CD14-positive monocyte (primary cell): ENCODE results near the gene MRPL48. TPM values are rescaled to one million over a fixed set of nuclear protein-coding genes. Genes with fewer than 3 reads are reported as not detected.

Source experiments
- DNase-seq, 3 donors: peaks; one replicate each; pipeline ENCODE4 v3.0.0-alpha.2; 2011 to 2022
- H2AFZ ChIP-seq: 2 replicates; pipeline ENCODE4 v1.6.0; 2012; ENCODE audit warnings: mild to moderate bottlenecking, low read depth, low read length, inconsistent platforms; ENCODE audit not compliant: insufficient read depth, poor library complexity, severe bottlenecking
- H3K27ac ChIP-seq, 2 donors: 1 replicate in 1 of 2; 2 replicates in 1 of 2; pipeline ENCODE4 v1.5.1; 2012 to 2013; ENCODE audit warnings: low read length in 2 of 2, control low read depth in 1 of 2, inconsistent platforms in 1 of 2, low read depth in 1 of 2, mild to moderate bottlenecking in 1 of 2
- H3K27me3 ChIP-seq, 2 donors: one replicate each; pipeline versions ENCODE4 v1.6.0 to v1.6.1; 2011 to 2013; ENCODE audit warnings: low read length in 2 of 2; ENCODE audit not compliant: control insufficient read depth in 2 of 2, insufficient read depth in 2 of 2
- H3K36me3 ChIP-seq, 2 donors: replicated peaks in 1 of 2; 1 replicate in 1 of 2; 2 replicates in 1 of 2; pipeline versions ENCODE4 v1.5.1 to v1.6.1; 2012 to 2013; ENCODE audit warnings: low read length in 2 of 2, control low read depth in 1 of 2, inconsistent platforms in 1 of 2, mild to moderate bottlenecking in 1 of 2; ENCODE audit not compliant: insufficient read depth in 2 of 2, control insufficient read depth in 1 of 2
- H3K4me1 ChIP-seq, 2 donors: 1 replicate in 1 of 2; 2 replicates in 1 of 2; pipeline versions ENCODE4 v1.5.1 to v1.6.1; 2012 to 2013; ENCODE audit warnings: low read length in 2 of 2, control low read depth in 1 of 2, inconsistent platforms in 1 of 2, mild to moderate bottlenecking in 1 of 2, moderate library complexity in 1 of 2; ENCODE audit not compliant: insufficient read depth in 2 of 2, control insufficient read depth in 1 of 2
- H3K4me2 ChIP-seq: replicated peaks from 2 replicates; pipeline ENCODE3; 2012; ENCODE audit warnings: low read length, moderate library complexity, mild to moderate bottlenecking; ENCODE audit not compliant: poor library complexity, severe bottlenecking; ENCODE audit errors: extremely low read depth
- H3K4me3 ChIP-seq, 3 experiments: fragments of 200-600 bp in 1 of 3; sonication (generic) in 1 of 3; replicated peaks in 1 of 3; 1 replicate in 2 of 3; 2 replicates in 1 of 3; pipeline ENCODE4 v1.5.1; 2011 to 2013; ENCODE audit warnings: low read length in 3 of 3, mild to moderate bottlenecking in 3 of 3, control low read depth in 2 of 3, low read depth in 2 of 3, inconsistent platforms in 1 of 3, moderate library complexity in 1 of 3
- H3K79me2 ChIP-seq: 2 replicates; pipeline ENCODE4 v1.6.0; 2012; ENCODE audit warnings: mild to moderate bottlenecking, control low read depth, inconsistent platforms, low read length, moderate library complexity; ENCODE audit not compliant: insufficient read depth
- H3K9ac ChIP-seq: 2 replicates; pipeline ENCODE4 v1.6.0; 2017; ENCODE audit warnings: low read length, mild to moderate bottlenecking; ENCODE audit not compliant: insufficient read depth, poor library complexity, severe bottlenecking
- H3K9me3 ChIP-seq, 2 donors: replicated peaks in 1 of 2; 1 replicate in 1 of 2; 2 replicates in 1 of 2; pipeline versions ENCODE4 v1.5.1 to v1.6.1; 2012 to 2013; ENCODE audit warnings: low read length in 2 of 2, control low read depth in 1 of 2; ENCODE audit not compliant: control insufficient read depth in 1 of 2, insufficient read depth in 1 of 2
- H4K20me1 ChIP-seq: 2 replicates; pipeline ENCODE4 v1.6.0; 2012; ENCODE audit warnings: mild to moderate bottlenecking, low read length, control low read depth, moderate library complexity; ENCODE audit not compliant: insufficient read depth
- H3K27ac Mint-ChIP-seq, 7 donors: one replicate each; pipeline ENCODE4 v1.8.0; 2020; ENCODE audit warnings: mild to moderate bottlenecking in 7 of 7, mixed read lengths in 7 of 7, moderate library complexity in 6 of 7, inconsistent platforms in 2 of 7
- H3K27me3 Mint-ChIP-seq, 3 donors: one replicate each; pipeline ENCODE4 v1.8.0; 2021 to 2022; ENCODE audit warnings: low read depth in 3 of 3, mild to moderate bottlenecking in 3 of 3, mixed read lengths in 3 of 3, moderate library complexity in 3 of 3, inconsistent platforms in 1 of 3
- H3K36me3 Mint-ChIP-seq, 2 donors: one replicate each; pipeline ENCODE4 v1.8.0; 2020; ENCODE audit warnings: mixed read lengths in 2 of 2, inconsistent platforms in 1 of 2, mild to moderate bottlenecking in 1 of 2
- H3K4me1 Mint-ChIP-seq: one replicate; pipeline ENCODE4 v1.8.0; 2020; ENCODE audit warnings: mild to moderate bottlenecking, mixed read lengths
- H3K4me3 Mint-ChIP-seq, 2 donors: one replicate each; pipeline ENCODE4 v1.8.0; 2020; ENCODE audit warnings: mild to moderate bottlenecking in 2 of 2, mixed read lengths in 2 of 2, moderate library complexity in 1 of 2
- H3K9me3 Mint-ChIP-seq, 7 donors: one replicate each; pipeline ENCODE4 v1.8.0; 2020 to 2022; ENCODE audit warnings: mixed read lengths in 7 of 7, mild to moderate bottlenecking in 6 of 7, moderate library complexity in 6 of 7, inconsistent platforms in 2 of 7
- CTCF ChIP-seq: fragments of 200-600 bp; IDR thresholded peaks from one replicate; pipeline ENCODE4 v1.8.0; 2022; ENCODE audit warnings: antibody characterized with exemption, mild to moderate bottlenecking
- WGBS: methylation state at CpG from one replicate; pipeline ENCODE4 v1.1.5; 2013; ENCODE audit warnings: missing lambda C conversion rate; ENCODE audit not compliant: insufficient coverage; 5-methylcytosine and 5-hydroxymethylcytosine counted together
- intact Hi-C, 2 donors: fragments of 100-400 bp; cut with micrococcal nuclease; formaldehyde crosslinking; loops; one replicate each; pipeline versions ENCODE4 v1.15.0 to v1.15.1; 2023
- polyA plus RNA-seq, 3 donors: library from polyadenylated mRNA; depleted of rRNA in 1 of 3; unstranded in 2 of 3; stranded (reverse) in 1 of 3; fragments of 300-500 nt in 2 of 3; fragments of >200 nt in 1 of 3; fragmentation: Illumina TruSeq in 2 of 3; gene quantifications; 1 replicate in 2 of 3; 2 replicates in 1 of 3; pipeline ENCODE4 v1.2.3, GENCODE V29; 2012 to 2021

MRPL48 gene
- polyA plus RNA-seq, 3 donors, result 17.8 to 43.1 (median 42.9) TPM

GRCh38 chr11:73833067-73833466, 45.4 kb downstream of the MRPL48 start:
- no CpG with 5 or more reads among the region's 2 CpGs for WGBS
- H3K36me3 Mint-ChIP-seq, result peaks cover 36 to 51% of the 10 kb centered on the region in 2 donors
- Histone ChIP-seq H3K9me3 (no peaks in the 10 kb centered on the region), H3K4me3 (no peak overlapping the region), H3K79me2 (no peaks in the 10 kb centered on the region), H3K27me3 (no peaks in the 10 kb centered on the region), H3K27ac (no peak overlapping the region), H3K4me2 (no peak overlapping the region), H3K9ac (no peak overlapping the region), H4K20me1 (no peaks in the 10 kb centered on the region), H3K36me3 (peaks cover 21 to 50% of the 10 kb centered on the region in 2 donors), H2AFZ (no peak overlapping the region), H3K4me1 (no peaks in the 10 kb centered on the region)
- H3K27me3 Mint-ChIP-seq, result no peaks in the 10 kb centered on the region
- no peak for TF ChIP-seq CTCF
- DNase-seq, result no peak
- H3K9me3 Mint-ChIP-seq, result peaks cover 0 to 2% (median 0%) of the 10 kb centered on the region in 7 donors
- peaks cover 5% of the 10 kb centered on the region for H3K4me1 Mint-ChIP-seq
- no peak overlapping the region for H3K27ac Mint-ChIP-seq
- intact Hi-C loops, result no loop called here
- H3K4me3 Mint-ChIP-seq, result no peak overlapping the region

- H3K4me2 ChIP-seq, result no peak overlapping the region
- no peaks in the 10 kb centered on the region for H3K27me3 ChIP-seq
- H3K27ac Mint-ChIP-seq, result peak overlapping the region in 1 of 7 donors; percentile 35
- no peaks in the 10 kb centered on the region for H3K79me2 ChIP-seq
- peaks cover 12 to 46% of the 10 kb centered on the region in 2 donors for H3K36me3 ChIP-seq
- H4K20me1 ChIP-seq, result no peaks in the 10 kb centered on the region
- H2AFZ ChIP-seq, result no peak overlapping the region
- intact Hi-C loops, result no loop called here
- H3K4me3 ChIP-seq, result no peak overlapping the region
- no peak overlapping the region for H3K4me3 Mint-ChIP-seq
- 100% methylated on average over 2 of the region's 3 CpGs for WGBS
- H3K9ac ChIP-seq, result no peak overlapping the region
- H3K36me3 Mint-ChIP-seq, result peaks cover 34 to 36% of the 10 kb centered on the region in 2 donors
- H3K9me3 Mint-ChIP-seq, result no peaks in the 10 kb centered on the region
- no peak for TF ChIP-seq CTCF
- no peaks in the 10 kb centered on the region for H3K9me3 ChIP-seq
- no peak for DNase-seq
- peaks cover 5% of the 10 kb centered on the region for H3K4me1 Mint-ChIP-seq
- no peak overlapping the region for H3K27ac ChIP-seq
- no peaks in the 10 kb centered on the region for H3K4me1 ChIP-seq
- H3K27me3 Mint-ChIP-seq, result no peaks in the 10 kb centered on the region
Observed at GRCh38 chr11:73838443-73839122, 50.9 kb downstream of the MRPL48 start.
